ENCODE data around the gene ADRM1. TPM values are rescaled to one million over a fixed set of nuclear protein-coding genes. Genes with fewer than 3 reads are reported as not detected.

ADRM1 gene
- total RNA-seq (2014; rRNA removed; shearing (Covaris generic)): 223 and 243 TPM in 2 replicates
- polyA plus RNA-seq (2016; fragmentation: Nextera tagmentation; extraction: Ambion mirVana): 206 and 224 TPM in 2 replicates
- long read RNA-seq, transcript ADRM1-201 (10 exons, 1,478 nt): major isoform, 270 of 370 reads
- long read RNA-seq, transcript ADRM1-205 (9 exons, 1,361 nt): minor isoform, 25 of 370 reads
- long read RNA-seq, partial matches to known transcripts: 18 of 370 reads
- long read RNA-seq, other reads (novel, unspliced or antisense): 57 of 370 reads

- Mint-ChIP-seq H3K36me3 (ENCODE audit: low read depth) (peaks cover 40% of the 10 kb centered on the region), H3K4me3 (peak within 1 kb of the TSS; percentile 95), H3K4me1 (peaks cover 19% of the 10 kb centered on the region), H3K27me3 (ENCODE audit: insufficient read depth, low read depth, poor library complexity) (peaks cover 25% of the 10 kb centered on the region), H3K27ac (peak within 1 kb of the TSS; percentile 86), H3K9me3 (peaks cover 6% of the 10 kb centered on the region; the same call in 2 of the 3 replicates)
- Histone ChIP-seq H4K20me1 (replicated peaks; ENCODE audit: insufficient read depth) (peaks cover 16% of the 10 kb centered on the region), H3K36me3 (ENCODE audit: insufficient read depth) (peaks cover 8% of the 10 kb centered on the region; the same call in 1 of the 2 replicates), H3K9me2 (ENCODE audit: insufficient read depth) (no peaks in the 10 kb centered on the region), H3K4me3 (peak within 1 kb of the TSS; percentile 94), H2AFZ (no peak within 1 kb of the TSS; the same call in 1 of the 2 replicates), H3K4me1 (ENCODE audit: insufficient read depth) (peaks cover 14% of the 10 kb centered on the region; the same call in 1 of the 2 replicates), H3F3A (replicated peaks; ENCODE audit: low read depth) (peaks cover 38% of the 10 kb centered on the region), H3K79me2 (replicated peaks; ENCODE audit: insufficient read depth) (peaks cover 32% of the 10 kb centered on the region), H3K27ac (ENCODE audit: low read depth) (peak within 1 kb of the TSS; percentile 84), H3K4me2 (peak within 1 kb of the TSS; percentile 96), H3K27me3 (ENCODE audit: insufficient read depth) (no peaks in the 10 kb centered on the region)
- TF ChIP-seq JUNB (IDR thresholded peaks at IDR 0.05; ENCODE audit: unreplicated experiment) (no peak), POLR2AphosphoS5 (IDR thresholded peaks at IDR 0.05; ENCODE audit: low read depth) (peak; percentile 74), CREB1 (CRISPR knock-in tag; IDR thresholded peaks at IDR 0.05; ENCODE audit: low read depth) (peak; percentile 80), ETS1 (IDR thresholded peaks at IDR 0.05) (peak; percentile 82), EZH2 (IDR thresholded peaks at IDR 0.05; ENCODE audit: low read depth, unreplicated experiment) (no peak), CTCF (conservative IDR thresholded peaks at IDR 0.05; ENCODE audit: low read depth in 2 of 2) (peak; percentile 65 to 72)
- DNase-seq (ENCODE audit: low spot score) (peak; percentile 98), ATAC-seq (peak; percentile 79)
Measured at GRCh38 chr20:62302341-62303061, at the start of gene ADRM1. Gene ADRM1, plus strand, starts transcription at chr20:62302997. Its CDS starts 572 bp downstream, at chr20:62303569.

- H3K4me2 ChIP-seq: no peak overlapping the region
- no peaks in the 10 kb centered on the region for H3K27me3 ChIP-seq (ENCODE audit: insufficient read depth)
- H3K4me1 ChIP-seq (ENCODE audit: insufficient read depth): no peaks in the 10 kb centered on the region
- H3F3A ChIP-seq (replicated peaks; ENCODE audit: low read depth): 0 out of 2 replicates have a peak, but pooled peaks cover 9% of the 10 kb centered on the region
- no peaks in the 10 kb centered on the region for H3K9me2 ChIP-seq (ENCODE audit: insufficient read depth)
- Mint-ChIP-seq H3K4me1 (peaks cover 10% of the 10 kb centered on the region), H3K36me3 (ENCODE audit: low read depth) (peaks cover 4% of the 10 kb centered on the region; the same call in 2 of the 3 replicates), H3K27me3 (ENCODE audit: insufficient read depth, low read depth, poor library complexity) (peaks cover 12% of the 10 kb centered on the region), H3K27ac (no peak overlapping the region; the same call in 1 of the 2 replicates), H3K9me3 (no peaks in the 10 kb centered on the region; the same call in 2 of the 3 replicates), H3K4me3 (no peak overlapping the region)
- no peak for TF ChIP-seq CREB1 (CRISPR knock-in tag; IDR thresholded peaks at IDR 0.05; ENCODE audit: low read depth)
- TF ChIP-seq ZNF114 (CRISPR knock-in tag; IDR thresholded peaks at IDR 0.05): no peak
- TF ChIP-seq REST (IDR thresholded peaks at IDR 0.05; ENCODE audit: unreplicated experiment): no peak
- no peak for DNase-seq (ENCODE audit: low spot score)
- H3K79me2 ChIP-seq (replicated peaks; ENCODE audit: insufficient read depth): peaks cover 72% of the 10 kb centered on the region
- peaks cover 16% of the 10 kb centered on the region for H4K20me1 ChIP-seq (replicated peaks; ENCODE audit: insufficient read depth)
- 0 out of 2 replicates have a peak overlapping the region, but pooled peaks have one; percentile 66 for H3K27ac ChIP-seq (ENCODE audit: low read depth)
- no peak overlapping the region for H3K4me3 ChIP-seq
- ATAC-seq: no peak
- no peak overlapping the region for H2AFZ ChIP-seq
- no peaks in the 10 kb centered on the region for H3K36me3 ChIP-seq (ENCODE audit: insufficient read depth)
Measured at GRCh38 chr20:62253398-62253797, 49.4 kb upstream of the ADRM1 start.

Data from GM23338 (cell line).